CD4-positive, alpha-beta T cell (primary cell): Measurements from ENCODE around the gene TMED4. TPM values are rescaled to one million over a fixed set of nuclear protein-coding genes. Genes with fewer than 3 reads are reported as not detected.

Source experiments
- ATAC-seq: fragments of 200-7000 bp; cut with Tn5 transposase; one replicate; pipeline ENCODE4 v1.10.0; 2022; ENCODE audit warnings: mild to moderate bottlenecking; ENCODE audit not compliant: poor library complexity
- CTCF ChIA-PET: fragments of 350-600 bp; sonication (Branson Sonifier 250); formaldehyde crosslinking; loops from one replicate; lab custom pipeline; 2021; ENCODE audit warnings: antibody characterized with exemption, inconsistent platforms; lab: Charles Lee
- POLR2A ChIA-PET: fragments of 350-600 bp; sonication (Branson Sonifier 250); formaldehyde crosslinking; loops from one replicate; lab custom pipeline; 2021; ENCODE audit warnings: antibody characterized with exemption, inconsistent platforms; lab: Charles Lee
- DNase-seq, 14 experiments: peaks; one replicate each; pipeline ENCODE4 v3.0.0-alpha.2; 2013 to 2020; ENCODE audit warnings: mixed read lengths in 2 of 14
- H3K27ac ChIP-seq, 2 donors: one replicate each; pipeline versions ENCODE4 v1.5.1 to v1.7.0; 2013; ENCODE audit warnings: low read length in 2 of 2, low read depth in 1 of 2, mild to moderate bottlenecking in 1 of 2
- H3K27me3 ChIP-seq, 2 experiments: 1 replicate in 1 of 2; 2 replicates in 1 of 2; pipeline versions ENCODE4 v1.6.1 to v1.7.0; 2013; ENCODE audit warnings: low read length in 2 of 2, control low read depth in 1 of 2, mild to moderate bottlenecking in 1 of 2, moderate library complexity in 1 of 2; ENCODE audit not compliant: insufficient read depth in 2 of 2, control insufficient read depth in 1 of 2
- H3K36me3 ChIP-seq: one replicate; pipeline ENCODE4 v1.6.1; 2013; ENCODE audit warnings: low read length, control low read depth; ENCODE audit not compliant: insufficient read depth
- H3K4me1 ChIP-seq: one replicate; pipeline ENCODE4 v1.6.1; 2013; ENCODE audit warnings: low read length, control low read depth; ENCODE audit not compliant: insufficient read depth
- H3K4me3 ChIP-seq: one replicate; pipeline ENCODE4 v1.5.1; 2013; ENCODE audit warnings: mild to moderate bottlenecking, low read length, moderate library complexity
- H3K9me3 ChIP-seq, 2 experiments: 1 replicate in 1 of 2; 2 replicates in 1 of 2; pipeline versions ENCODE4 v1.6.1 to v1.7.0; 2013; ENCODE audit warnings: low read length in 2 of 2, mild to moderate bottlenecking in 2 of 2, control low read depth in 1 of 2, moderate library complexity in 1 of 2; ENCODE audit not compliant: control insufficient read depth in 1 of 2, insufficient read depth in 1 of 2
- H3K27ac Mint-ChIP-seq: one replicate; pipeline ENCODE4 v1.8.0; 2020; ENCODE audit warnings: mixed read lengths
- H3K27me3 Mint-ChIP-seq: one replicate; pipeline ENCODE4 v1.8.0; 2021; ENCODE audit warnings: mixed read lengths
- H3K36me3 Mint-ChIP-seq: one replicate; pipeline ENCODE4 v1.8.0; 2021; ENCODE audit warnings: low read depth, mixed read lengths
- H3K4me1 Mint-ChIP-seq: one replicate; pipeline ENCODE4 v1.8.0; 2021; ENCODE audit warnings: low read depth, mixed read lengths
- H3K4me3 Mint-ChIP-seq: one replicate; pipeline ENCODE4 v1.8.0; 2020; ENCODE audit warnings: mild to moderate bottlenecking, mixed read lengths
- H3K9me3 Mint-ChIP-seq: one replicate; pipeline ENCODE4 v1.8.0; 2020; ENCODE audit warnings: mixed read lengths
- intact Hi-C, 2 experiments: fragments of 100-400 bp; cut with DNase I in 1 of 2; cut with micrococcal nuclease in 1 of 2; formaldehyde crosslinking; loops; one replicate each; pipeline versions ENCODE4 v1.15.1 to v1.9.0; 2023 to 2025; cut with DNase I, micrococcal nuclease
- total RNA-seq, 174 experiments: library from RNA in 2 of 174; stranded (reverse) in 2 of 174; gene quantifications; one replicate each; pipeline ENCODE4 v1.2.3 and lab custom pipeline; 2021 to 2026
- TF ChIP-seq, protein P1 (sequence below): fragments of 200-600 bp; IDR thresholded peaks from one replicate; pipeline ENCODE4 v1.8.0; 2022; ENCODE audit warnings: antibody characterized with exemption, mild to moderate bottlenecking

TMED4 gene
- total RNA-seq, 2 experiments from 2014 or later = 134 to 138 TPM

DNA sequence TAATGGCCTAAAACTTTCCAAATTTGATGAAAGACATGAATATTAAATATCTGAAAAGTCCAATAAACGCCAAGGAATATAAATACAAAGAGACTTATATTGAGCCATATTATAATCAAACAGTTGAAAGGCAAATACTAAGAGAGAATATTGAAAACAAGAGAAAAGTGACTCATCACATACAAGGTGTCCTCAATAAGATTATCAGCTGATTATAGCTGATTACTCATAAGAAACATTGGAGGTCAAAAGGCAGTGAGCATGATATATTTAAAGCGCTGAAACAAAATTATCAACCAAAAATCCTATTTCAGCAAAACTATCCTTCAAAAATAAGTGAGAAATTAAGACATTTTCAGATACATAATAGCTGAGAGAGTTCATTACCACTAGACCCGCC, 33.1 kb downstream of the TMED4 start:
- POLR2A ChIA-PET = no interaction called here
- no peaks in the 10 kb centered on the region for H3K27me3 ChIP-seq
- H3K27me3 Mint-ChIP-seq = peaks cover 2% of the 10 kb centered on the region
- H3K36me3 ChIP-seq = no peaks in the 10 kb centered on the region
- no peak overlapping the region for H3K4me3 ChIP-seq
- DNase-seq (no peak), ATAC-seq (no peak)
- H3K27ac ChIP-seq = no peak overlapping the region
- no peaks in the 10 kb centered on the region for H3K9me3 Mint-ChIP-seq
- no peaks in the 10 kb centered on the region for H3K9me3 ChIP-seq
- H3K4me1 Mint-ChIP-seq = no peaks in the 10 kb centered on the region
- no peaks in the 10 kb centered on the region for H3K4me1 ChIP-seq
- CTCF ChIA-PET = no interaction called here
- H3K36me3 Mint-ChIP-seq = no peaks in the 10 kb centered on the region
- no peak overlapping the region for H3K27ac Mint-ChIP-seq
- TF ChIP-seq, protein P1, sequence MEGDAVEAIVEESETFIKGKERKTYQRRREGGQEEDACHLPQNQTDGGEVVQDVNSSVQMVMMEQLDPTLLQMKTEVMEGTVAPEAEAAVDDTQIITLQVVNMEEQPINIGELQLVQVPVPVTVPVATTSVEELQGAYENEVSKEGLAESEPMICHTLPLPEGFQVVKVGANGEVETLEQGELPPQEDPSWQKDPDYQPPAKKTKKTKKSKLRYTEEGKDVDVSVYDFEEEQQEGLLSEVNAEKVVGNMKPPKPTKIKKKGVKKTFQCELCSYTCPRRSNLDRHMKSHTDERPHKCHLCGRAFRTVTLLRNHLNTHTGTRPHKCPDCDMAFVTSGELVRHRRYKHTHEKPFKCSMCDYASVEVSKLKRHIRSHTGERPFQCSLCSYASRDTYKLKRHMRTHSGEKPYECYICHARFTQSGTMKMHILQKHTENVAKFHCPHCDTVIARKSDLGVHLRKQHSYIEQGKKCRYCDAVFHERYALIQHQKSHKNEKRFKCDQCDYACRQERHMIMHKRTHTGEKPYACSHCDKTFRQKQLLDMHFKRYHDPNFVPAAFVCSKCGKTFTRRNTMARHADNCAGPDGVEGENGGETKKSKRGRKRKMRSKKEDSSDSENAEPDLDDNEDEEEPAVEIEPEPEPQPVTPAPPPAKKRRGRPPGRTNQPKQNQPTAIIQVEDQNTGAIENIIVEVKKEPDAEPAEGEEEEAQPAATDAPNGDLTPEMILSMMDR = no peak
- intact Hi-C loops = no loop called here
- H3K4me3 Mint-ChIP-seq = no peak overlapping the region

DNA sequence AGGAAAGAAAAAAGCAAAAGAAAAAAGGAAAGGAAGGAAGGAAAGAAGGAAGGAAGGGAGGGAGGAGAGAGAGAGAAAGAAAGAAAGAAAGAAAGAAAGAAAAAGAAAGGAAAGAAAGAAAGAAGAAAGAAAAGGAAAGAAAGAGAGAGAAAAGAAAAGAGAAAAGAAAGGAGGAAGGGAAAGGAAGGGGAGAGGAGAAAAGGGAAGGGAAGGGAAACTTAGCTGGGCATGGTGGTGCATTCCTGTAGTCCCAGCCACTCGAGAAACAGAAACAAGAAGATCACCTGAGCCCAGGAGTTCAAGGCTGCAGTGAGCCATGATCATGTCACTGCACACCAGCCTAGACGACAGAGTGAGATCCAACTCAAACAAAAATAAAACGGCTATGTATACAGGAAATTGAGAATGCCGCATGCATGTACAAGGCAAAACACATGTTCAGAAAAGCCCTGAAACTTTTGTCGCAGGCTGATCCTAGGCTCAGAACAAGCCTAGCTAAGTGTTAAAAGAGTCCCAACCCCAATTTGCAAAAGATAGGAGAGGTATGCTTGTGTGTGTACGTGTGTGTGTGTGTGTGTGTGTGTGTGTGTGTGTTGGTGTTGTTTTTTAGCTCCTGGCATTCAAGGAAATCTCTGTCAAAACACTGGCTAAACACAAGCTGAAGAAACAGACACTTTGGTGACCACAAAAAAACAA, 34.3 kb downstream of the TMED4 start:
- no peak overlapping the region for H3K4me3 ChIP-seq
- POLR2A ChIA-PET = no interaction called here
- Mint-ChIP-seq H3K27me3 (peaks cover 5% of the 10 kb centered on the region), H3K9me3 (no peaks in the 10 kb centered on the region), H3K36me3 (no peaks in the 10 kb centered on the region), H3K27ac (no peak overlapping the region), H3K4me3 (no peak overlapping the region), H3K4me1 (no peaks in the 10 kb centered on the region)
- ATAC-seq (no peak), DNase-seq (no peak)
- H3K9me3 ChIP-seq = no peaks in the 10 kb centered on the region
- TF ChIP-seq, protein P1 = no peak
- H3K27me3 ChIP-seq = no peaks in the 10 kb centered on the region
- H3K4me1 ChIP-seq = no peaks in the 10 kb centered on the region
- H3K36me3 ChIP-seq = no peaks in the 10 kb centered on the region
- no peak overlapping the region for H3K27ac ChIP-seq
- CTCF ChIA-PET = interaction anchor here (0.8 kb wide), 1 partner anchor 17 kb away, joined by 4 read pairs; no protein-coding TSS in a partner anchor
- intact Hi-C loops = no loop called here

DNA sequence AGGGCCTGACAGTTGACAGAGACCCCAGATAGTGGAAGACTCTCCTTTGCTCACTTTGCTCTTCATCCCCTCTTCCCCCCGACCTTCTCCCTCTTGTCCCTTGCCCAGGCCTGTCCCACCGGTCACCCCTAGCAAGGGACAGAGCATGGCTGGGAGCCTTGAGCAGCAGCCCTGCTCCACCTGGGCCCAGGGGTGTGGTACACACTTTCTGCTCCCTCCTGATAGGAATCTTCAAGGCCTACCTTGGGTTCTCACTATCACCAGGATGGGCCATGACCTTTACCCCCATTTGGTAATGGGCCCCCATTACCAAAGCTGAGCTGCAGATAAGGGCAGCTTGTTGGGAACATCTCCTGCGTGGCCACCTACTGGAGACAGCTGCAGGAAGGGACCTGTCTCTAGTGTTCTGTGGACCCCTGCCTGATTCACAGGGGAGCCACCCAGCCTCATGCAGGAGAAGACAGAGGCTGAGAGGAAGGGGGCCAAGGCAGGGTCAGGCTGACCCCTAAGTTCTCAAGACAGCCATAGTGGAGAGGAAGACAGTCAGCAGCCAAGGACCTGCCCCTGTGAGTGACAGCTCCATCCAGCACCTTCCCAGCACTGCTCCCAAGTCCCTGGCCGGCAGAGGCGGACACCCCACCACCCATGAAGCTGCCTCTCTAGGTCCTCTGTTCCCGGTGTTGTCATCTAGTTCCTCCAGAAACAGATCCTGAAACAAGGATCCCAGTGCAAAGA, 40.0 kb downstream of the TMED4 start:
- H3K9me3 Mint-ChIP-seq = no peaks in the 10 kb centered on the region
- ATAC-seq (no peak), DNase-seq (no peak)
- no peak overlapping the region for H3K4me3 Mint-ChIP-seq
- H3K4me1 ChIP-seq = no peaks in the 10 kb centered on the region
- no peaks in the 10 kb centered on the region for H3K27me3 ChIP-seq
- H3K36me3 Mint-ChIP-seq = no peaks in the 10 kb centered on the region
- peaks cover 5% of the 10 kb centered on the region for H3K27me3 Mint-ChIP-seq
- POLR2A ChIA-PET = interaction anchor here (0.5 to 1.3 kb wide), 2 partner anchors 23 to 32 kb away, joined by 3 to 6 read pairs; no protein-coding TSS in a partner anchor
- H3K4me1 Mint-ChIP-seq = no peaks in the 10 kb centered on the region
- TF ChIP-seq, protein P1 = no peak
- H3K9me3 ChIP-seq = no peaks in the 10 kb centered on the region
- no peak overlapping the region for H3K27ac Mint-ChIP-seq
- CTCF ChIA-PET = interaction anchor here (0.5 kb wide), 1 partner anchor 217 kb away, joined by 3 read pairs; no protein-coding TSS in a partner anchor
- H3K27ac ChIP-seq = no peak overlapping the region
- intact Hi-C loops = no loop called here
- H3K36me3 ChIP-seq = no peaks in the 10 kb centered on the region
- no peak overlapping the region for H3K4me3 ChIP-seq
